H1 (cell line): Measurements from ENCODE around the gene REELD1. TPM values are rescaled to one million over a fixed set of nuclear protein-coding genes. Genes with fewer than 3 reads are reported as not detected.

Experiments
- CBX8 ChIP-seq: fragments of 300-800, 300-1000 bp; sonication (generic); IDR thresholded peaks from 2 replicates; pipeline ENCODE4 v1.7.1; 2016; ENCODE audit warnings: low read depth, low read length, borderline replicate concordance
- CTBP2 ChIP-seq: IDR thresholded peaks from 2 replicates; pipeline ENCODE4 v1.7.0; 2011; ENCODE audit warnings: borderline replicate concordance, mild to moderate bottlenecking, moderate library complexity, mixed read lengths, low read length; ENCODE audit not compliant: insufficient read depth, insufficient read length
- RNF2 ChIP-seq: fragments of 200-900, 300-1000 bp; sonication (generic); IDR thresholded peaks from 2 replicates; pipeline ENCODE4 v1.7.1; 2016; ENCODE audit warnings: borderline replicate concordance, low read depth, mild to moderate bottlenecking, antibody characterized with exemption, low read length; ENCODE audit not compliant: poor library complexity, severe bottlenecking; ENCODE audit errors: missing control alignments
- SUZ12 ChIP-seq: fragments of 200-600 bp; sonication (generic); IDR thresholded peaks from 2 replicates; pipeline ENCODE4 v1.6.1; 2012; ENCODE audit warnings: mild to moderate bottlenecking, inconsistent platforms, low read length, moderate library complexity, mixed read lengths
- TCF12 ChIP-seq: IDR thresholded peaks from 2 replicates; pipeline ENCODE4 v1.6.1; 2011; ENCODE audit warnings: low read depth, mild to moderate bottlenecking, low read length
- polyA plus RNA-seq, 7 experiments: library from polyadenylated mRNA; depleted of rRNA in 3 of 7; stranded (reverse) in 5 of 7; unstranded in 2 of 7; fragments of >200 nt in 5 of 7; fragments of 200-250 nt in 2 of 7; gene quantifications; 1 replicate in 5 of 7; 2 replicates in 1 of 7; 4 replicates in 1 of 7; pipeline versions ENCODE4 v1.2.1 to v1.2.3, GENCODE V29; 2011 to 2013; ENCODE audit warnings: missing spikeins in 2 of 7, mixed read lengths in 2 of 7
- total RNA-seq: library from RNA; stranded (reverse); fragmentation: NEBNext Ultra II Directional; extraction: Animal tissue kit (Norgen Biotek cat#: 25700); gene quantifications from 2 replicates; pipeline ENCODE4 v1.2.1, GENCODE V29; 2021

The REELD1 gene
- total and polyA plus RNA-seq, 2 of the 8 experiments (the other 6 are each of a cell fraction or from before 2014, with no cell fraction given): 0.03 TPM; not detected in 1

DNA sequence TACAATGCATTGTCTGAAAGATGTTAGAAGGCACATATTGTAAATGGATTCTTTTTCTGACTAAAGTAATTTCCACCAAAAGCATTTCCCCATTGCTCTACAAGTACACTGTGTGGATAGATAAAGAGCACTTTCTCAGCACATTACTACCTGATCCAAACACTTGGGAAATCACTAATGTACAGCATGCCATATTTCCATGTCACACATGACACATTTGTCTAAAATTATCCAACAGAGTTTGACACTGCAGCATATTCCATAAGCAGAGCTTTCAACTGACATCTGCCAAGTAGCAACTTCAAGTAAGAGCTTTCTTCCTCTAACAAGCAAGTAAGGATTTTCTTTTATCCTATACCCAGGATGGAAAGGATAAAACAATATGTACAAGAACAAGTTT lies 49.5 kb downstream of the REELD1 start (continued):
- no peak for TF ChIP-seq SUZ12
- TF ChIP-seq RNF2: no peak
- TF ChIP-seq CBX8: no peak
- no peak for TF ChIP-seq CTBP2
- TF ChIP-seq TCF12: no peak
- TF ChIP-seq, all 59 proteins: peak for 0
